H1 (cell line): Measurements from ENCODE around the gene CEP104. TPM values are rescaled to one million over a fixed set of nuclear protein-coding genes. Genes with fewer than 3 reads are reported as not detected.
A peak's percentile ranks its signal among the peaks of the same experiment; 100 is the strongest.

Experiments
- CTBP2 ChIP-seq: IDR thresholded peaks from 2 replicates; pipeline ENCODE4 v1.7.0; 2011; ENCODE audit warnings: borderline replicate concordance, mild to moderate bottlenecking, moderate library complexity, mixed read lengths, low read length; ENCODE audit not compliant: insufficient read depth, insufficient read length
- EZH2 ChIP-seq: fragments of 200-600 bp; sonication (generic); IDR thresholded peaks from 2 replicates; pipeline ENCODE4 v1.7.1; 2012; ENCODE audit warnings: low read depth, mild to moderate bottlenecking, moderate library complexity, low read length, inconsistent platforms; ENCODE audit not compliant: severe bottlenecking
- GTF2F1 ChIP-seq: IDR thresholded peaks from 2 replicates; pipeline ENCODE4 v1.6.1; 2012; ENCODE audit warnings: low read depth, low read length, improper control_type of control experiment, borderline replicate concordance
- HDAC2 ChIP-seq, 2 experiments: fragments of 300-600 bp in 1 of 2; sonication (generic) in 1 of 2; IDR thresholded peaks; 2 replicates each; pipeline ENCODE4 v1.6.1; 2011 to 2012; ENCODE audit warnings: low read depth in 2 of 2, low read length in 2 of 2, mild to moderate bottlenecking in 2 of 2, moderate library complexity in 2 of 2, borderline replicate concordance in 1 of 2, inconsistent platforms in 1 of 2
- JUND ChIP-seq: IDR thresholded peaks from 2 replicates; pipeline ENCODE4 v1.6.1; 2011; ENCODE audit warnings: mild to moderate bottlenecking, improper control_type of control experiment, low read length
- KDM5A ChIP-seq: fragments of 200-600 bp; IDR thresholded peaks from 2 replicates; pipeline ENCODE4 v1.7.1; 2012; ENCODE audit warnings: mild to moderate bottlenecking, low read length, inconsistent platforms, mixed read lengths
- NANOG ChIP-seq: IDR thresholded peaks from 2 replicates; pipeline ENCODE4 v1.6.1; 2011; ENCODE audit warnings: low read length, low read depth, mild to moderate bottlenecking, inconsistent platforms; ENCODE audit not compliant: insufficient read depth, poor library complexity, severe bottlenecking
- POU5F1 ChIP-seq: IDR thresholded peaks from 2 replicates; pipeline ENCODE4 v1.6.1; 2011; ENCODE audit warnings: low read depth, mild to moderate bottlenecking, low read length, moderate library complexity
- SP1 ChIP-seq: IDR thresholded peaks from 2 replicates; pipeline ENCODE4 v1.6.1; 2011; ENCODE audit warnings: low read depth, low read length
- TBP ChIP-seq: IDR thresholded peaks from 2 replicates; pipeline ENCODE4 v1.6.1; 2011; ENCODE audit warnings: low read depth, low read length, improper control_type of control experiment
- polyA plus RNA-seq, 7 experiments: library from polyadenylated mRNA; depleted of rRNA in 3 of 7; stranded (reverse) in 5 of 7; unstranded in 2 of 7; fragments of >200 nt in 5 of 7; fragments of 200-250 nt in 2 of 7; gene quantifications; 1 replicate in 5 of 7; 2 replicates in 1 of 7; 4 replicates in 1 of 7; pipeline versions ENCODE4 v1.2.1 to v1.2.3, GENCODE V29; 2011 to 2013; ENCODE audit warnings: missing spikeins in 2 of 7, mixed read lengths in 2 of 7
- total RNA-seq: library from RNA; stranded (reverse); fragmentation: NEBNext Ultra II Directional; extraction: Animal tissue kit (Norgen Biotek cat#: 25700); gene quantifications from 2 replicates; pipeline ENCODE4 v1.2.1, GENCODE V29; 2021

The CEP104 gene
- total and polyA plus RNA-seq, 2 of the 8 experiments (the other 6 are each of a cell fraction or from before 2014, with no cell fraction given), result 8.0 to 43.9 TPM

DNA sequence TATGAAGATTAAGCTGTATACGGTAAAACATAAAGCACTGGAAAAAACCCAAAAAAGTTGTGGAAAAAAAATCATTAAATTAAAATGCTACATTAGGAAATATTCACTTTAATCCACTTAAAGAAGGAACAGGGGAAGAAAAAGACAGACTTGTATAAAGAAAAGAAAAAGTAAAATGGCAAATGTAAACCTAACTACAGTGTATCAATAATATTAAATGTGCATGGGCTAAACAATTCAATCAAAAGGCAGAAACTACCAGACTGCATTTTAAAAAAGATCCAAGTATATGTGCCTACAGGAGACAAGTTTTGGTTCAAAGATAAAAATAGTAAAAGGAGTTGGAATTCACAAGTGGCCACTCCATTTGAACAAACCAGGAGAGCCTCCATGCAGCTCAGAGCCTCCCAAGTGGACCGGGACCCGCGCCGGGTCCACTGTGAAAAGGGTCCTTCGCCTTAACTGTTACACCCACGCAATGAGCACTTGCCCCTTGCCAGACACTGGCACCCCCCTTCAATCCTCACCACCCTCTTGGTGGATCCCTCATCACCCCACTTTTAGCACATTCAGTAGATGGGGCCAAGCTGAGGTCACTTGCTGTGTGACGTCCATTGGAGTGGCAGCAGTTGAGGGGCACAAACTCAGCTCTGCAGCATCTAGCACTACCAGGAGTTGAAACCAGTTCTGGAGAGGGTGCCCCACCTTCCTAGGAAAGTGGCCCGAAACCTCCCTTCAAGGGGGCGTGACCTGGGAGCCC lies 42.2 kb upstream of the CEP104 start (continued):
- TF ChIP-seq NANOG, result no peak
- no peak for TF ChIP-seq TBP
- TF ChIP-seq HDAC2 (IDR thresholded peaks at IDR 0.05; ENCODE audit: borderline replicate concordance in 1 of 2, low read depth in 2 of 2, low read length in 2 of 2), result 0 out of 4 replicates have a peak, but pooled peaks of 1 of the 2 experiments have one; percentile 12
- no peak for TF ChIP-seq EZH2
- TF ChIP-seq SP1, result 0 out of 2 replicates have a peak, but pooled peaks have one; percentile 21
- TF ChIP-seq GTF2F1, result no peak
- no peak for TF ChIP-seq POU5F1
- no peak for TF ChIP-seq CTBP2
- TF ChIP-seq JUND, result no peak
- TF ChIP-seq KDM5A, result no peak
